ENCODE data around the gene POU3F1. TPM values are rescaled to one million over a fixed set of nuclear protein-coding genes. Genes with fewer than 3 reads are reported as not detected.

The POU3F1 gene
- total and polyA plus RNA-seq, 2 donors (not counting 1 experiment from before 2014, with no cell fraction given): 0.63 to 3.8 TPM

DNA sequence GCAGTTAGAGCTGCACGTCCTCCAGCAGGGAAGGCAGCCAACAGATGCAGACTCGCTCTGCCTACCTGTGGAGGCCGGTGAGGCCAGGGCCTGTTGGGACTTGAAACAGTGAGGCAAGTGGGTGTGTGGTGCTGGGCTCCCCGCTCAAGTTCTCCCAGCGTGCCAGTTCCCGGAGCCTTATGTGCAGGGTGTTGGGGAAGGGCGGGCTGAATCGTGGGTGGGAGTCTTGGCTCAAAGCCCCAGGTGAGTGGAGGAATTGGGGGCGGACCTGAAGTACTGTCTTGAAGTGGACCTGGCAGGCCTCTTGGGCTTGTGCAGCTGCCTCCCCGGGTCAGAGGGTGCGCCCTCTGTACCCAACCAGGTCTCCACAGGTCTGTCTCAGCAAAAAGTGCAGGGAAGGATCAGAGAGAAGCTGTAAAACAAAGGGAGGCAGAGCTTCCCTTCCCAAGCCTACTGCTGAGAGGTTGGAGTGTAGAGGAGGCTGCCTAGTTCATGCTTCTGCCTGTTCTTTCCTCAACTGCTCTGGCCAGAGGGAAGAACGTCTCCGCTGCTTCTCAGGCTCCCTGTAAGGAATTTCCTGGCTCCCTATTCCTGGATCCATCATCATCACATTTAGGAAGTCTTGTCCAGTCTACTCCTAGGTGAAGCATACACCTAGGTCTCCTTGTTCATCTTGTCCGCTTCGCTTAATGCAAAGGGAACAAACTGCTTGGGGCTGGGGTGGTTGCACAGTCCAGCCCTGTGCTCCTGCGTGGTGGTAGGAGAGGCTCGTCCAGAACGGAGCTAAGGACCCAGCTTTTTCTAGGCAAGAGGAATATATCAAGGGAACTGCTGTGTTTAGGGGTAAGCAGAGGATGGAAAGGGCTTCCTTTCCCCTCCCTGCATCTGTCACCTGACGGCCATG lies 19.1 kb downstream of the POU3F1 start:
- no peaks in the 10 kb centered on the region for H4K20me1 ChIP-seq (ENCODE audit: control insufficient read depth, insufficient read depth, low read length, poor library complexity, severe bottlenecking)
- H3K9me3 Mint-ChIP-seq (ENCODE audit: insufficient read depth): no peaks in the 10 kb centered on the region
- H3K27ac Mint-ChIP-seq: no peak overlapping the region
- intact Hi-C loops (cut with micrococcal nuclease): loop anchor here (5.0 kb wide), 1 partner anchor 475 kb away; no protein-coding TSS in a partner anchor
- H2AFZ ChIP-seq (ENCODE audit: insufficient read depth, low read depth, low read length, poor library complexity, severe bottlenecking): no peak overlapping the region
- H3K4me1 ChIP-seq (ENCODE audit: control insufficient read depth in 2 of 2, insufficient read depth in 2 of 2, low read length in 2 of 2): peaks cover 5 to 13% of the 10 kb centered on the region in 2 donors
- H3K4me1 Mint-ChIP-seq: peaks cover 19% of the 10 kb centered on the region
- 93% methylated on average over 13 of the region's 19 CpGs for WGBS (ENCODE audit: insufficient coverage)
- peaks cover 6 to 31% of the 10 kb centered on the region in 2 experiments for H3K36me3 ChIP-seq (replicated peaks in 1 of 2; ENCODE audit: control extremely low read depth in 1 of 2, control insufficient read depth in 1 of 2, extremely low read depth in 1 of 2, insufficient read depth in 2 of 2, low read length in 1 of 2)
- H3K4me3 Mint-ChIP-seq: no peak overlapping the region
- no peak overlapping the region for H3K4me2 ChIP-seq (replicated peaks; ENCODE audit: low read depth, low read length, poor library complexity, severe bottlenecking)
- H3K27me3 ChIP-seq (replicated peaks in 1 of 4; ENCODE audit: control extremely low read depth in 1 of 4, control insufficient read depth in 3 of 4, insufficient read depth in 4 of 4, low read length in 3 of 4): no peaks in the 10 kb centered on the region
- TF ChIP-seq, protein P1, sequence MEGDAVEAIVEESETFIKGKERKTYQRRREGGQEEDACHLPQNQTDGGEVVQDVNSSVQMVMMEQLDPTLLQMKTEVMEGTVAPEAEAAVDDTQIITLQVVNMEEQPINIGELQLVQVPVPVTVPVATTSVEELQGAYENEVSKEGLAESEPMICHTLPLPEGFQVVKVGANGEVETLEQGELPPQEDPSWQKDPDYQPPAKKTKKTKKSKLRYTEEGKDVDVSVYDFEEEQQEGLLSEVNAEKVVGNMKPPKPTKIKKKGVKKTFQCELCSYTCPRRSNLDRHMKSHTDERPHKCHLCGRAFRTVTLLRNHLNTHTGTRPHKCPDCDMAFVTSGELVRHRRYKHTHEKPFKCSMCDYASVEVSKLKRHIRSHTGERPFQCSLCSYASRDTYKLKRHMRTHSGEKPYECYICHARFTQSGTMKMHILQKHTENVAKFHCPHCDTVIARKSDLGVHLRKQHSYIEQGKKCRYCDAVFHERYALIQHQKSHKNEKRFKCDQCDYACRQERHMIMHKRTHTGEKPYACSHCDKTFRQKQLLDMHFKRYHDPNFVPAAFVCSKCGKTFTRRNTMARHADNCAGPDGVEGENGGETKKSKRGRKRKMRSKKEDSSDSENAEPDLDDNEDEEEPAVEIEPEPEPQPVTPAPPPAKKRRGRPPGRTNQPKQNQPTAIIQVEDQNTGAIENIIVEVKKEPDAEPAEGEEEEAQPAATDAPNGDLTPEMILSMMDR (IDR thresholded peaks at IDR 0.05): no peak
- TF ChIP-seq EZH2 (IDR thresholded peaks at IDR 0.05; ENCODE audit: borderline replicate concordance, insufficient read depth, low read depth, low read length, poor library complexity, severe bottlenecking): no peak
- POLR2A ChIA-PET: no interaction called here
- no peak overlapping the region for H3K9ac ChIP-seq (ENCODE audit: low read length)
- no peak overlapping the region for H3K27ac ChIP-seq (ENCODE audit: low read length in 2 of 2)
- DNase-seq: no peak
- no peaks in the 10 kb centered on the region for H3K79me2 ChIP-seq (ENCODE audit: control insufficient read depth, insufficient read depth, low read length)
- ATAC-seq (ENCODE audit: low read depth): no peak
- H3K27me3 Mint-ChIP-seq: peaks cover 5% of the 10 kb centered on the region
- H3K4me3 ChIP-seq (ENCODE audit: control extremely low read depth in 1 of 5, extremely low read depth in 1 of 5, insufficient read depth in 1 of 5, low read depth in 2 of 5, low read length in 4 of 5): no peak overlapping the region
- CTCF ChIA-PET: interaction anchor here (0.7 to 3.5 kb wide), 8 partner anchors 10 to 794 kb away, joined by 3 to 15 read pairs (median 4); no protein-coding TSS in a partner anchor
- no peaks in the 10 kb centered on the region for H3K9me3 ChIP-seq (ENCODE audit: control extremely low read depth in 1 of 3, control insufficient read depth in 2 of 3, insufficient read depth in 1 of 3, low read length in 2 of 3)

Measured in B cell (primary cell).